Spinal cord (tissue), 10 donors: ENCODE data around the gene MAPK8IP1. TPM values are rescaled to one million over a fixed set of nuclear protein-coding genes. Genes with fewer than 3 reads are reported as not detected.
A peak's percentile ranks its signal among the peaks of the same experiment; 100 is the strongest.

Experiments
- DNase-seq, 6 donors: peaks; one replicate each; pipeline versions ENCODE4 v3.0.0 to v3.0.0-alpha.2; 2013 to 2015; ENCODE audit warnings: low spot score in 6 of 6, low read depth in 4 of 6
- H3K27ac ChIP-seq: one replicate; pipeline ENCODE4 v1.5.1; 2013; ENCODE audit warnings: low read depth, low read length, control low read depth
- H3K27me3 ChIP-seq: one replicate; pipeline ENCODE4 v1.6.1; 2013; ENCODE audit warnings: low read length; ENCODE audit not compliant: control insufficient read depth, insufficient read depth
- H3K36me3 ChIP-seq: one replicate; pipeline ENCODE4 v1.6.1; 2013; ENCODE audit warnings: low read length; ENCODE audit not compliant: control insufficient read depth, insufficient read depth
- H3K4me1 ChIP-seq: one replicate; pipeline ENCODE4 v1.6.1; 2013; ENCODE audit warnings: low read length; ENCODE audit not compliant: control insufficient read depth, insufficient read depth
- H3K4me3 ChIP-seq: one replicate; pipeline ENCODE4 v1.5.1; 2013; ENCODE audit warnings: low read depth, low read length, control low read depth
- H3K9me3 ChIP-seq: one replicate; pipeline ENCODE4 v1.6.1; 2013; ENCODE audit warnings: low read length; ENCODE audit not compliant: control insufficient read depth, insufficient read depth
- WGBS: methylation state at CpG from one replicate; pipeline ENCODE4 v1.1.5; 2013; ENCODE audit warnings: missing lambda C conversion rate; ENCODE audit not compliant: insufficient coverage; 5-methylcytosine and 5-hydroxymethylcytosine counted together
- polyA plus RNA-seq, 2 donors: library from polyadenylated mRNA; unstranded; fragments of 120-200 nt; gene quantifications; one replicate each; pipeline ENCODE4 v1.2.1, GENCODE V29; 2013; ENCODE audit not compliant: insufficient read length in 2 of 2
- total RNA-seq, 2 donors: library from RNA; depleted of rRNA in 1 of 2; stranded (reverse); fragments of 120-200 nt in 1 of 2; fragments of >200 nt in 1 of 2; gene quantifications; one replicate each; pipeline versions ENCODE4 v1.2.3 to v1.2.4, GENCODE V29; 2013 to 2014
- donor health status: healthy.

MAPK8IP1 gene
- total and polyA plus RNA-seq, 4 donors, result 77.4 to 269 (median 184) TPM

DNA sequence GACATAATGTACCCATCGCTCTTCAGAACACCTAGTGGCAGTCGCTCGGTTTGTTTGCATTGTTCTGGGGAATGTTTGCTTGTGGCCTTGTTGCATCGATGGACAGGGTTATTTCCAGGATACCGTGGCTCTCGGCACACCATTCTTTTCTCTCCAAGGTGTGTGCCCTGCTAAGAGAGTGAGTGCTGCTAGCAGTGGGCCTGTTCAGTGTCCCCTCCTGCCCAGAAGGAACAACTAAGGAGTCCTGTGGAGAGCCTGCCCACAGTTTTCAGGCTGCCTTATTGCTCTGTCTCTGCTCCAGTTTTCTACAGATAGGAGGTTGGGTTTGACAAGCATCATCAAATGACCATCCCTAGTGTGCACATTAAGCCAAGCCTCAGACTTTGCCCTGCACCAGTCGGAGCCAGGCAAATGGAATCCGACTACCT is 36.8 kb upstream of the MAPK8IP1 start:
- Histone ChIP-seq H3K27me3 (no peaks in the 10 kb centered on the region), H3K9me3 (no peaks in the 10 kb centered on the region), H3K4me3 (peak overlapping the region; percentile 97), H3K36me3 (no peaks in the 10 kb centered on the region), H3K27ac (peak overlapping the region; percentile 95), H3K4me1 (peaks cover 34% of the 10 kb centered on the region)
- 46% methylated on average over 6 of the region's 8 CpGs for WGBS
- no peak for DNase-seq

DNA sequence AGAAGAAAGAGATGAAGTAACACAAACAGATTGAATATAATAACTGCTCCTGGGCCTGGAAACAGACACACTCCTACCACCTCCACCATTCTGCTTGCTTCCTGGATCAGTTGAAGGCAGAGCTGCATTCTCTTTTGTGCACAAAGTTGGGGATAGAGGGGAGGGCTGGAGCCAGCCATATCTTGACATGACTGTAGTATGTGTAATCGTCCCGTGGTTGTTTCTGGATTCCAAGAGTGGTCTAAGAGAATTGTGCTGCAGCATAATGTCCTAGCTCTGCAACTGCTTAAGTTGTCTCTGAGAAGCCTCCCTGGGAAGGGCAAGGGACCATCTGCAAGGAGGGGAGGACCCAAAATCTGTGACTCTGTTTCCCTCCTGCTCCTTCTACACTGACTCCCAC is 35.0 kb upstream of the MAPK8IP1 start:
- no peaks in the 10 kb centered on the region for H3K36me3 ChIP-seq
- DNase-seq, result no peak
- H3K27ac ChIP-seq, result no peak overlapping the region
- H3K9me3 ChIP-seq, result no peaks in the 10 kb centered on the region
- H3K27me3 ChIP-seq, result no peaks in the 10 kb centered on the region
- 88% methylated on average over 2 of the region's 2 CpGs for WGBS
- peaks cover 45% of the 10 kb centered on the region for H3K4me1 ChIP-seq
- no peak overlapping the region for H3K4me3 ChIP-seq

DNA sequence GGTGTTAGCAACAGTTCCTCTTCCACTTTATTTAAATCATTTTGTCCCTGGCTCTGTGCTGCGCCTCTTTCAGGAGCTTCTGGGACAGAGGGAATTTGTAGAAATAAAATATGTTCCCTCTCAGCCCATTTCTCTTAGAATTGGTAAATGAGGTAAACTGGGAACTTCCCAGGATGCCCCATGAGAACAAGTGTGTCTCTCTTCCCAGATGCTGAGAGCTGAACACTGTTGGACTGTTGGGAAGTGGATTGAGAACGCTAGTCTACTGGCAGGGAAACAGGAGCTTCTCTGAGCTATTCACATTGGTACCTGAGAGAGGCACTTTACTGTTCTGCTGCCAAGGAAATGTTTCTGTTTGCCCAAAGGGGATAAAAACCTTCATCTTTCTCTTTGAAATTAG is 34.2 kb upstream of the MAPK8IP1 start:
- H3K27ac ChIP-seq, result no peak overlapping the region
- H3K4me3 ChIP-seq, result no peak overlapping the region

GRCh38 chr11:45852018-45852711 is 33.3 kb upstream of the MAPK8IP1 start:
- Histone ChIP-seq H3K4me3 (no peak overlapping the region), H3K27me3 (no peaks in the 10 kb centered on the region), H3K36me3 (peaks cover 12% of the 10 kb centered on the region), H3K27ac (peak overlapping the region; percentile 47), H3K4me1 (peaks cover 53% of the 10 kb centered on the region), H3K9me3 (no peaks in the 10 kb centered on the region)
- WGBS, result 58% methylated on average over 1 of the region's 4 CpGs
- DNase-seq, result peak in 1 of 6 donors; percentile 41

More for the DNA sequence above, 34.2 kb upstream of the MAPK8IP1 start:
- Histone ChIP-seq H3K36me3 (peaks cover 3% of the 10 kb centered on the region), H3K27me3 (no peaks in the 10 kb centered on the region), H3K9me3 (no peaks in the 10 kb centered on the region), H3K4me1 (peaks cover 50% of the 10 kb centered on the region)
- WGBS, result no CpG with 5 or more reads among the region's 2 CpGs
- no peak for DNase-seq

DNA sequence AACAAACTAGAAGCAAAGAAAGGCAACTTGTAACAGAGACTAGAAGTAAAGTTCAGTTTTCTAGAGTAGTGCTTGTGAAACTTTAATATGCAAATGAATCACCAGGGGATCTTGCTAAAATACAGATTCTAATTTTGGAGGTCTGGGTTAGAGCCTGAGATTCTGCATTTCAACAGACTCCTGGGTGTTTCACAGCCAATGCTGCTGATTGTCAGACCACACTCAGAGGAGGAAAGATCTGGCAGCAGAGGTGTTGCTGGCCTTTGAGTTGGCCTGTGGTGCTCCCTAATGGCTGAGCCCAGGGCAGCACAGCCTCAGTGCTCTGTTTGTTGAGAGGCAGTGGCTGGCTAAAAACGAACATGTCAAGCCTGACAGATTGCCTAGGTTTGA is 32.7 kb upstream of the MAPK8IP1 start:
- no peak overlapping the region for H3K4me3 ChIP-seq
- no peaks in the 10 kb centered on the region for H3K9me3 ChIP-seq
- H3K36me3 ChIP-seq, result peaks cover 14% of the 10 kb centered on the region
- no CpG with 5 or more reads among the region's 1 CpG for WGBS
- H3K4me1 ChIP-seq, result peaks cover 59% of the 10 kb centered on the region
- H3K27ac ChIP-seq, result peak overlapping the region; percentile 47
- no peaks in the 10 kb centered on the region for H3K27me3 ChIP-seq
- no peak for DNase-seq

DNA sequence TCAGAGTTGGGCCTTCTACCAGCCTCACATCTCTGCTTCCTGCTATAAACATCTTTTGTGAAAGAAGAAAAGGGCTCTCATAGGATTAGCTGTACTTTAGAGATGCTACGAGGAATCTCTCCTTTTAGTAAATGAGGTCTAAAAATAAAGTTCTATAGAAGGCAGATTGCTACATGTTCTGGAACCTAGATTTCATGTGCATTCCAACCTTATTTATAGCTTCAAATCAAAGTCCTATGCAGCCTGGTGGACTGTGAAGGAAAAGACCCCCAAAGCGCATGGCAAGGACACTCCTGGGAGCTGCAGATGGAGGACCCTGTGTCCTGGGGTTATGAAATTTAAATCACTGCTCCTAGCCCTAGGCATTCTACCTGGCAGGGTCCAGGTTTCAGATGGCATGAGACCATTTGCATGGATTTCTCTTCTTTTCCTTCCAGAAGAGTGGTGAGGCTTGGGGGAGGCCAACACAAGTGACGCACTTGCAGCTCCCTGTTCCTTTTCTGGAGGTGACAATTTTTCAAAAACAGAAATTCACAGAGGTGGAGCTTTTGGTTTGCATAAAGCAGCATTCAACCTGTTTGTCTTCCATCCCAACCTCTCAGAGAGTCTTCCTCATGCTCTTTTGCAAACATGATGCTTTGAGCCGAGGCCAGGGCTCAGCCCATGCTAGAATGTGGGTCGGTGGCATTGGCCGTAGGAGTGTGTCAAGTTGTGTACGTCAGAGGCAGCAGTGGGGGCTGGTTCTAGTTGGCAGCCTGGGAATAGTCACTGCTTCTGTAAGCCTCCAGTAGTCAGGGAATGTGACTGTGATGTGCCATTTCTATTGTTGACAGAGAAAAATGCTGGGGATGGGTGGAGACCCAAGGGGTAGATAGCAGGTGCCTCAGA is 31.9 kb upstream of the MAPK8IP1 start:
- Histone ChIP-seq H3K27ac (no peak overlapping the region), H3K27me3 (no peaks in the 10 kb centered on the region), H3K4me1 (peaks cover 62% of the 10 kb centered on the region), H3K9me3 (no peaks in the 10 kb centered on the region), H3K4me3 (no peak overlapping the region), H3K36me3 (peaks cover 17% of the 10 kb centered on the region)
- DNase-seq, result peak in 1 of 6 donors; percentile 60
- WGBS, result 62% methylated on average over 3 of the region's 7 CpGs

DNA sequence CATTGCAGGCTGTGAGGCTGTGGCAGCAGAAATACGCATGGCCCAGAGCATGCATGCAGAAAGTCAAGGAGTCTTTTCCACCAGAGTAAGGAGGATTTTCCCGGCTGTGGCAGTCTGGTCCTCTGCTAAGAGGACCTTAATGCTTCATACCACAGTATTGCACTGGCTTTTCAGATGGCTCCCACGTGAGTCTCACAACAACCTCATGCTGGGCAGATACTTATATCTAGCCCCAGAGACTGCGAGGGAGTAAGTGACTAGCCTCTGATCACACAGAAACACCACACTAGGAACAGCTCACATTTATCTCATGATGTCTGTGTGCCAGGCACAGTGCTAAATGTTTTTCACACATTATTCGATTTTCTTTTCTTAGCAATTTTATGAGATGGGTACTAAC is 30.1 kb upstream of the MAPK8IP1 start:
- H3K4me3 ChIP-seq, result no peak overlapping the region
- no peaks in the 10 kb centered on the region for H3K27me3 ChIP-seq
- H3K36me3 ChIP-seq, result peaks cover 28% of the 10 kb centered on the region
- H3K9me3 ChIP-seq, result no peaks in the 10 kb centered on the region
- no peak for DNase-seq
- 68% methylated on average over 4 of the region's 5 CpGs for WGBS
- peak overlapping the region; percentile 65 for H3K27ac ChIP-seq
- H3K4me1 ChIP-seq, result peaks cover 65% of the 10 kb centered on the region

DNA sequence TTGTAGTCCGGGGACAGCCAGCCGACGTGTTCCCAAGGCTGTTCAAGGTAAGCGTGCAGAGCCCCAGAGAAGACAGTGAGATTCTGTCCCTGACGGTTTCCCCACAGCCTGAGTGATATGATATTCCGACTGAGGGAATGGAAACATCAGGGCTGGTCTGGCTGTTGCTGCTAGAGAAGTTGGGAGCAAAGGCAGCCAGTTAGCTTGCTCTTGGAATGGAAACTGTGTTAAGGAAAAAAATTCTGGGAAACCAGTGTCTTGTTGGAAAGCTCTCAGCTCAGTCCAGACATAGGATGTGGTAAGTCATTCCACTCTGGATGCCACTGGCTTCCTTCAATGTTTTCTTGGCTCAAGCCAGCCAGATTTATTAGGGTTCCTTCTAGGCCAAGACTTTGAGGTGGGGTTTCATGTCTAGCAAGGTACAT is 29.4 kb upstream of the MAPK8IP1 start:
- H3K4me1 ChIP-seq, result peaks cover 71% of the 10 kb centered on the region
- H3K27me3 ChIP-seq, result no peaks in the 10 kb centered on the region
- no peak overlapping the region for H3K4me3 ChIP-seq
- WGBS, result 91% methylated on average over 6 of the region's 6 CpGs
- peak overlapping the region; percentile 65 for H3K27ac ChIP-seq
- peaks cover 35% of the 10 kb centered on the region for H3K36me3 ChIP-seq
- no peaks in the 10 kb centered on the region for H3K9me3 ChIP-seq
- DNase-seq, result peak in 1 of 6 donors; percentile 61

GRCh38 chr11:45857961-45858474 is 27.4 kb upstream of the MAPK8IP1 start:
- peaks cover 53% of the 10 kb centered on the region for H3K36me3 ChIP-seq
- H3K4me1 ChIP-seq, result peaks cover 60% of the 10 kb centered on the region
- DNase-seq, result peak in 5 of 6 donors; percentile 26 to 87 (median 62)
- no peaks in the 10 kb centered on the region for H3K9me3 ChIP-seq
- no peaks in the 10 kb centered on the region for H3K27me3 ChIP-seq
- 50% methylated on average over 2 of the region's 2 CpGs for WGBS
- no peak overlapping the region for H3K4me3 ChIP-seq
- peak overlapping the region; percentile 88 for H3K27ac ChIP-seq
